ENCODE data around the gene IFT74. TPM values are rescaled to one million over a fixed set of nuclear protein-coding genes. Genes with fewer than 3 reads are reported as not detected.

IFT74 gene
- total and polyA plus RNA-seq, 2 of the 13 experiments (the other 11 are each of a cell fraction or from before 2014, with no cell fraction given): 4.2 to 12.3 TPM

DNA sequence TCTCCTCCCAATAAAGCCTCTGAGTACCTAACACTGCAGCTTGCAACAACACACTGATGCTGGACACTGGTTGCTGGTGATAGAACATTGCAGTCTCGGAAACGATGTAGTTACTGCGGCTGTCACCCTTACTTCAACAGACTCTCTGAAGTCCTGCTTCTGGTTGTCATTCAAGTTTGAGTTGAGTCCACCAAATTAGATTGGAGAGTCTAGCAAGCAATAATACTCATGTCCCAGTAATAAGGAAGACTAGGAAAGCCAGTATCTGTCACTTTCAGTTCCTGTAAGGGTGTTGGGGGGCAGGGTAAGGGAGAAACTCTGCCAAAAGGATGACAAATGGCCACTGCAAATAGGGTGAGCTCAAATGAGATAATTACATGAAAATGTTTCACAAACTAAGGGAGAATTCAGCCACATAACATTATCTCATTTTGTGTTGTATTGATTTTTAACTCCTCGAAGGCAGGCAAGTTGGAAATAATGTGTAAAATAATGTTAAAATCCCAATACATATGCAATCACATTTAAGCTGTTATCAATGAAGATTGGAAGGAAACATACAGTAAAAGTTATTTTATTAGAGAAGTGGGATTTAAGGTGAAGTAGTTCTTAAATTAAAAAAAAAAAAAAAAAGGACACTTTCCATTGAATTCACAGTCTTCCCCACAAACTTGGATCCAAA, 849 bp upstream of the IFT74 start:
- DNase-seq (ENCODE audit: low spot score): no peak
- Histone ChIP-seq H3K27me3 (ENCODE audit: control insufficient read depth in 1 of 2, insufficient read depth in 2 of 2, low read length in 2 of 2) (no peaks in the 10 kb centered on the region), H3K9me3 (ENCODE audit: low read length) (no peaks in the 10 kb centered on the region), H3K36me3 (replicated peaks in 1 of 2; ENCODE audit: control insufficient read depth in 1 of 2, insufficient read depth in 2 of 2, low read length in 2 of 2) (no peaks in the 10 kb centered on the region), H3K79me2 (ENCODE audit: insufficient read depth, low read length) (peaks cover 7% of the 10 kb centered on the region), H3K9ac (ENCODE audit: insufficient read depth, low read depth, low read length) (peak overlapping the region; percentile 88), H3K4me2 (ENCODE audit: low read depth, low read length) (peak overlapping the region; percentile 81), H3K4me3 (replicated peaks in 1 of 3; ENCODE audit: insufficient read depth in 1 of 3, low read depth in 2 of 3, low read length in 3 of 3) (peak overlapping the region; percentile 76 to 90 (median 84)), H2AFZ (ENCODE audit: low read length) (peak overlapping the region; percentile 96), H3K4me1 (ENCODE audit: insufficient read depth, low read length) (peaks cover 26% of the 10 kb centered on the region), H3K27ac (ENCODE audit: extremely low read length, insufficient read depth, low read length) (peak overlapping the region; percentile 85), H4K20me1 (ENCODE audit: insufficient read depth, low read length) (no peaks in the 10 kb centered on the region)
- intact Hi-C loops (cut with micrococcal nuclease; ENCODE audit: unreplicated experiment): no loop called here
- no TSS peak for BruUV-seq (replicated peaks)
- ChIA-PET POLR2A (interaction anchor here (1.0 to 3.1 kb wide), 5 partner anchors 8 to 62 kb away, joined by 3 to 30 read pairs (median 7); partner anchors contain the start of genes CAAP1 and PLAA), CTCF (ENCODE audit: low intra/inter-chr PET ratio, low total read pairs) (no interaction called here)
- peak; percentile 31 for ATAC-seq
- FAIRE-seq: no peak
- WGBS (ENCODE audit: low lambda C conversion rate): 3% methylated on average over 4 of the region's 4 CpGs
- in situ Hi-C loops (cut with HindIII; ENCODE audit: extremely low pct_ligation_motif_present, low pct_unique_long_range_greater_than_20kb): no loop called here
- TF ChIP-seq, protein P1, sequence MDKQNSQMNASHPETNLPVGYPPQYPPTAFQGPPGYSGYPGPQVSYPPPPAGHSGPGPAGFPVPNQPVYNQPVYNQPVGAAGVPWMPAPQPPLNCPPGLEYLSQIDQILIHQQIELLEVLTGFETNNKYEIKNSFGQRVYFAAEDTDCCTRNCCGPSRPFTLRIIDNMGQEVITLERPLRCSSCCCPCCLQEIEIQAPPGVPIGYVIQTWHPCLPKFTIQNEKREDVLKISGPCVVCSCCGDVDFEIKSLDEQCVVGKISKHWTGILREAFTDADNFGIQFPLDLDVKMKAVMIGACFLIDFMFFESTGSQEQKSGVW (CRISPR knock-in tag; IDR thresholded peaks at IDR 0.05; ENCODE audit: borderline replicate concordance): no peak
- TF ChIP-seq GATAD1 (CRISPR knock-in tag; IDR thresholded peaks at IDR 0.05) (no peak), SALL1 (CRISPR knock-in tag; IDR thresholded peaks at IDR 0.05) (no peak), ZNF12 (CRISPR knock-in tag; IDR thresholded peaks at IDR 0.05) (0 out of 2 replicates have a peak, but pooled peaks have one; percentile 19), RBFOX2 (IDR thresholded peaks at IDR 0.05; ENCODE audit: low read depth, low read length) (no peak), NBN (conservative IDR thresholded peaks at IDR 0.05) (no peak), ZNF652 (CRISPR knock-in tag; IDR thresholded peaks at IDR 0.05; ENCODE audit: borderline replicate concordance, low read depth) (peak; percentile 27; the same call in 1 of the 2 replicates), ONECUT2 (CRISPR knock-in tag; IDR thresholded peaks at IDR 0.05) (0 out of 2 replicates have a peak, but pooled peaks have one; percentile 15)
- TF ChIP-seq, protein P2, sequence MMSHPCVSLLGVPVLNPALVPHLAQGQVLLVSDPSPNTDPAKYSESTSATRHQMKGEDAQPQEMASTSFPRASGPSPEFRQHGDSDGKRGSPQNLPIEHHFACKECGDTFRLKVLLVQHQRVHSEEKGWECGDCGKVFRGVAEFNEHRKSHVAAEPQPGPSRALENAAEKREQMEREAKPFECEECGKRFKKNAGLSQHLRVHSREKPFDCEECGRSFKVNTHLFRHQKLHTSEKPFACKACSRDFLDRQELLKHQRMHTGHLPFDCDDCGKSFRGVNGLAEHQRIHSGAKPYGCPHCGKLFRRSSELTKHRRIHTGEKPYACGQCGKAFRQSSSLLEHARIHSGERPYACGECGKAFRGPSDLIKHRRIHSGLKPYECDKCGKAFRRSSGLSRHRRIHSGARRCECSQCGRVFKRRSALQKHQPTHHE (CRISPR knock-in tag; IDR thresholded peaks at IDR 0.05; ENCODE audit: borderline replicate concordance): no peak
- TF ChIP-seq, protein P3, sequence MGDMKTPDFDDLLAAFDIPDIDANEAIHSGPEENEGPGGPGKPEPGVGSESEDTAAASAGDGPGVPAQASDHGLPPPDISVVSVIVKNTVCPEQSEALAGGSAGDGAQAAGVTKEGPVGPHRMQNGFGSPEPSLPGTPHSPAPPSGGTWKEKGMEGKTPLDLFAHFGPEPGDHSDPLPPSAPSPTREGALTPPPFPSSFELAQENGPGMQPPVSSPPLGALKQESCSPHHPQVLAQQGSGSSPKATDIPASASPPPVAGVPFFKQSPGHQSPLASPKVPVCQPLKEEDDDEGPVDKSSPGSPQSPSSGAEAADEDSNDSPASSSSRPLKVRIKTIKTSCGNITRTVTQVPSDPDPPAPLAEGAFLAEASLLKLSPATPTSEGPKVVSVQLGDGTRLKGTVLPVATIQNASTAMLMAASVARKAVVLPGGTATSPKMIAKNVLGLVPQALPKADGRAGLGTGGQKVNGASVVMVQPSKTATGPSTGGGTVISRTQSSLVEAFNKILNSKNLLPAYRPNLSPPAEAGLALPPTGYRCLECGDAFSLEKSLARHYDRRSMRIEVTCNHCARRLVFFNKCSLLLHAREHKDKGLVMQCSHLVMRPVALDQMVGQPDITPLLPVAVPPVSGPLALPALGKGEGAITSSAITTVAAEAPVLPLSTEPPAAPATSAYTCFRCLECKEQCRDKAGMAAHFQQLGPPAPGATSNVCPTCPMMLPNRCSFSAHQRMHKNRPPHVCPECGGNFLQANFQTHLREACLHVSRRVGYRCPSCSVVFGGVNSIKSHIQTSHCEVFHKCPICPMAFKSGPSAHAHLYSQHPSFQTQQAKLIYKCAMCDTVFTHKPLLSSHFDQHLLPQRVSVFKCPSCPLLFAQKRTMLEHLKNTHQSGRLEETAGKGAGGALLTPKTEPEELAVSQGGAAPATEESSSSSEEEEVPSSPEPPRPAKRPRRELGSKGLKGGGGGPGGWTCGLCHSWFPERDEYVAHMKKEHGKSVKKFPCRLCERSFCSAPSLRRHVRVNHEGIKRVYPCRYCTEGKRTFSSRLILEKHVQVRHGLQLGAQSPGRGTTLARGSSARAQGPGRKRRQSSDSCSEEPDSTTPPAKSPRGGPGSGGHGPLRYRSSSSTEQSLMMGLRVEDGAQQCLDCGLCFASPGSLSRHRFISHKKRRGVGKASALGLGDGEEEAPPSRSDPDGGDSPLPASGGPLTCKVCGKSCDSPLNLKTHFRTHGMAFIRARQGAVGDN (CRISPR knock-in tag; IDR thresholded peaks at IDR 0.05): no peak
- TF ChIP-seq, protein P4, sequence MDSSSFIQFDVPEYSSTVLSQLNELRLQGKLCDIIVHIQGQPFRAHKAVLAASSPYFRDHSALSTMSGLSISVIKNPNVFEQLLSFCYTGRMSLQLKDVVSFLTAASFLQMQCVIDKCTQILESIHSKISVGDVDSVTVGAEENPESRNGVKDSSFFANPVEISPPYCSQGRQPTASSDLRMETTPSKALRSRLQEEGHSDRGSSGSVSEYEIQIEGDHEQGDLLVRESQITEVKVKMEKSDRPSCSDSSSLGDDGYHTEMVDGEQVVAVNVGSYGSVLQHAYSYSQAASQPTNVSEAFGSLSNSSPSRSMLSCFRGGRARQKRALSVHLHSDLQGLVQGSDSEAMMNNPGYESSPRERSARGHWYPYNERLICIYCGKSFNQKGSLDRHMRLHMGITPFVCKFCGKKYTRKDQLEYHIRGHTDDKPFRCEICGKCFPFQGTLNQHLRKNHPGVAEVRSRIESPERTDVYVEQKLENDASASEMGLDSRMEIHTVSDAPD (CRISPR knock-in tag; IDR thresholded peaks at IDR 0.05): no peak
- TF ChIP-seq, protein P5, sequence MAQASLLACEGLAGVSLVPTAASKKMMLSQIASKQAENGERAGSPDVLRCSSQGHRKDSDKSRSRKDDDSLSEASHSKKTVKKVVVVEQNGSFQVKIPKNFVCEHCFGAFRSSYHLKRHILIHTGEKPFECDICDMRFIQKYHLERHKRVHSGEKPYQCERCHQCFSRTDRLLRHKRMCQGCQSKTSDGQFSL (CRISPR knock-in tag; IDR thresholded peaks at IDR 0.05): no peak
- TF ChIP-seq, protein P6, sequence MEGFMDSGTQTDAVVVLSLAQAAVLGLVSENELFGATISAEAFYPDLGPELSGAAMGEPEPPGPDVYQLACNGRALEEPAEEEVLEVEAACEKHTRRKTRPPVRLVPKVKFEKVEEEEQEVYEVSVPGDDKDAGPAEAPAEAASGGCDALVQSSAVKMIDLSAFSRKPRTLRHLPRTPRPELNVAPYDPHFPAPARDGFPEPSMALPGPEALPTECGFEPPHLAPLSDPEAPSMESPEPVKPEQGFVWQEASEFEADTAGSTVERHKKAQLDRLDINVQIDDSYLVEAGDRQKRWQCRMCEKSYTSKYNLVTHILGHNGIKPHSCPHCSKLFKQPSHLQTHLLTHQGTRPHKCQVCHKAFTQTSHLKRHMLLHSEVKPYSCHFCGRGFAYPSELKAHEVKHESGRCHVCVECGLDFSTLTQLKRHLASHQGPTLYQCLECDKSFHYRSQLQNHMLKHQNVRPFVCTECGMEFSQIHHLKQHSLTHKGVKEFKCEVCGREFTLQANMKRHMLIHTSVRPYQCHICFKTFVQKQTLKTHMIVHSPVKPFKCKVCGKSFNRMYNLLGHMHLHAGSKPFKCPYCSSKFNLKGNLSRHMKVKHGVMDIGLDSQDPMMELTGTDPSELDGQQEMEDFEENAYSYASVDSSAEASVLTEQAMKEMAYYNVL (CRISPR knock-in tag; IDR thresholded peaks at IDR 0.05; ENCODE audit: borderline replicate concordance): no peak

Data from HepG2 (cell line).